Effector memory CD8-positive, alpha-beta T cell (primary cell): ENCODE results near the gene IGHMBP2.
A peak's percentile ranks its signal among the peaks of the same experiment; 100 is the strongest.
"Not testable (repeated sequence)": the region's sequence is repeated elsewhere in the genome, so short reads cannot be mapped to it uniquely, and the experiment has no call there.

Source experiments
- ATAC-seq: fragments of 150-1000 bp; cut with Tn5 transposase; replicated peaks from 2 replicates; pipeline ENCODE4 v1.10.0; 2021; ENCODE audit warnings: mild to moderate bottlenecking, moderate library complexity
- DNase-seq, 3 experiments: peaks; one replicate each; pipeline ENCODE4 v3.0.0; 2021
- H3K27ac Mint-ChIP-seq, 2 donors: one replicate each; pipeline ENCODE4 v1.8.0; 2022; ENCODE audit warnings: mild to moderate bottlenecking in 2 of 2, mixed read lengths in 2 of 2, moderate library complexity in 2 of 2
- H3K27me3 Mint-ChIP-seq, 2 donors: one replicate each; pipeline ENCODE4 v1.8.0; 2022; ENCODE audit warnings: mixed read lengths in 2 of 2
- H3K36me3 Mint-ChIP-seq: one replicate; pipeline ENCODE4 v1.8.0; 2022; ENCODE audit warnings: mild to moderate bottlenecking, moderate library complexity, mixed read lengths; ENCODE audit not compliant: insufficient read depth
- H3K4me1 Mint-ChIP-seq, 2 donors: one replicate each; pipeline ENCODE4 v1.8.0; 2022; ENCODE audit warnings: low read depth in 2 of 2, mixed read lengths in 2 of 2
- H3K4me3 Mint-ChIP-seq, 2 donors: one replicate each; pipeline ENCODE4 v1.8.0; 2022; ENCODE audit warnings: mild to moderate bottlenecking in 2 of 2, mixed read lengths in 2 of 2, moderate library complexity in 2 of 2
- H3K9me3 Mint-ChIP-seq, 2 donors: one replicate each; pipeline ENCODE4 v1.8.0; 2022; ENCODE audit warnings: mixed read lengths in 2 of 2
- total RNA-seq, 9 experiments: gene quantifications; one replicate each; lab custom pipeline; 2026; lab: John Stamatoyannopoulos, UW

Gene IGHMBP2
- 25.9 to 70.0 (median 35.3) reads per million in 9 experiments for total RNA-seq

DNA sequence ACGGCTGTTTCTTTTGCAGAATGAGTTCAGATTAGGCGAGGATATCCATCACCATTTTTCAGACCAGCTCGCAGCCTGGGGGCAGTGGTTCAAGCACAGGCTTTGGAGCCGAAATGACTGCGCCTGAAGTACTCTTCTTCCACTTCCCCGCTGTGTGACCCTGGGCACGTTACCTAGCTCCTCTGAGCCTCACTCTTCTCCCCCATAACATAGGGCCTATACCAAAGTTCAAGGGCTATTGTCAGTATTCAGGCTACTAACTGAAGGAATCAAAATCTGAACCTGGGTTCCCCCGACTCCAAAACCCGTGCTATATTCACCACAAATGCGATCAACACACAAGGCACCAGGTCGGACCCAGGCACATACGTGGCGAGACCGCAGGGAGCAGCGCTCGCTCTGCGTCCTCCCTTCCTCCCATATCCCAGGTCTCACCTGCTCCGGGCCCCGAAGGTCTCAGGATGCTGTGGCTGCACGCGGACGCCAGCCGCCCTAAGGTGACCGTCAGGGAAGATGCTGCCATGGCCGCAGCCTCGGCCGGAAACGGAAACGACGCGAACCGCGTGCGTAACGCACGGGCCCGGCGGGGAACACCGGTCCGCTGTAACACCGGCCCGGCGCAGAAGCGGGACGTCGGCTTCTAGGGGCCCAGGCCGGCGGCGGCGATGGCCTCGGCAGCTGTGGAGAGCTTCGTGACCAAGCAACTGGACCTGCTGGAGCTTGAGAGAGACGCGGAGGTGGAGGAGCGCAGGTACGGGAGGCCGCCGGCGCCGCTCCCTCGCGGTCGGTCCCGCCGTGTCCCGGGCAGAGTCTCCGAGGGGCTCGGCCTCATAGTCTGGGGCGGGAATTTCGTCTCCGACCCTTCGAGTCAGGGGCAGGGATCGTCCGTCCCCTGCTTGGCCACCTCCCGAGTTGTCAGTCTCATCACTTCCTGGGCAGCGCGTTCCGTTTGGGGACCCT is at the start of gene IGHMBP2, which contains the start of gene MRPL21:
Gene IGHMBP2, plus strand, starts transcription at position 604 of the 960 bp plus-strand sequence. Its CDS starts 62 bp downstream, at position 666.
Gene MRPL21, minus strand, starts transcription at position 545 of the 960 bp plus-strand sequence. Its CDS starts 22 bp downstream, at position 523.
- peak within 1 kb of the TSS; percentile 89 to 98 for H3K27ac Mint-ChIP-seq
- H3K4me3 Mint-ChIP-seq: peak within 1 kb of the TSS; percentile 94 to 99
- peaks cover 39% of the 10 kb centered on the region for H3K36me3 Mint-ChIP-seq
- DNase-seq (peak; percentile 81 to 86 (median 85)), ATAC-seq (peak; percentile 96)
- peaks cover 33 to 44% of the 10 kb centered on the region in 2 donors for H3K4me1 Mint-ChIP-seq
- no peaks in the 10 kb centered on the region for H3K9me3 Mint-ChIP-seq
- no peaks in the 10 kb centered on the region for H3K27me3 Mint-ChIP-seq

- Mint-ChIP-seq H3K27me3 (peaks cover 31 to 44% of the 10 kb centered on the region in 2 donors), H3K4me3 (peak overlapping the region; percentile 46 to 71), H3K9me3 (no peaks in the 10 kb centered on the region), H3K4me1 (peaks cover 3 to 6% of the 10 kb centered on the region in 2 donors), H3K36me3 (peaks cover 2% of the 10 kb centered on the region), H3K27ac (no peak overlapping the region)
- no peak for ATAC-seq
- DNase-seq: no peak
These were observed 49.3 kb upstream of the IGHMBP2 start for GRCh38 chr11:68854273-68854958.

DNA sequence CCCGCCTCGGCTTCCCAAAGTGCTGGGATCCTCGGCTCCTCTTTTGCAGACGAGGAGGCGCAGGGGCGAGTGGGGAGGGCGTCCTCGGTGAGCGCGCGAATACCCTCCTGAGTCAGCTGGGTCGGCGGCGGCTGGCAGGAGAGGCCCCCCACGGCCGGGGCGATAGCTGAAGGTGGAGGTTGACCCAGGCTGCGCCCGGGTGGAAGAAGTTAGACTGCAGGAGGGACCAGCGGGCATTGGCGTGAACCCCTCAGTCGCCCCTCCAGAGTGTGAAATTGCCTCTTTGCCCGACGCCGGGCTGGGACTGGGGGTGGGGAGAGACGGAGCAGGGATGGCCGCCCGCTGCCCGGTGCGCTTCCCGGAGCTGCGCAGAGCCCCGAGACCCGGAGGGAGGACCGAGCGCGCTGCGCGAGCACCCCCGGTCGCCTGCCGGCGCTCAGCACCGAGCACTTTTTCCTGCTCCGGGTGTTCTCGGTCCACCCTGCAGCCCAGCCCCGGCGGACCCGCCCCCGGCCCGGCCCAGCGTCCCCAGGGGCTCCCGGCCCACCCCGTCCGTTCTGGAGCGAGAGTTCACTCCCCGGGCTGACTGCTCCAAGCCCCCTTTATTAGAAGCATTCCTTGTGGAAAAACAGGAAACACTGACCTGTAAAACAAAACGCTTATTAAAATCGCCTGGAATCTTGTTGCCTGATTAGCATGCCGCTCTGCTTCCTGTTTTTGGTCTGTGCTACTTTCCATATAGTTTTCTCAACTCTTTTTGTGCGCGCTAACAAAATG is 48.3 kb upstream of the IGHMBP2 start:
- peaks cover 31 to 44% of the 10 kb centered on the region in 2 donors for H3K27me3 Mint-ChIP-seq

GRCh38 chr11:68856425-68857030 is 47.2 kb upstream of the IGHMBP2 start:
- peaks cover 31 to 44% of the 10 kb centered on the region in 2 donors for H3K27me3 Mint-ChIP-seq
- not testable (repeated sequence) for H3K4me3 Mint-ChIP-seq, ATAC-seq, DNase-seq, H3K4me1 Mint-ChIP-seq, H3K27ac Mint-ChIP-seq, H3K36me3 Mint-ChIP-seq, H3K9me3 Mint-ChIP-seq

More for the DNA sequence above, 48.3 kb upstream of the IGHMBP2 start:
- H3K36me3 Mint-ChIP-seq: peaks cover 2% of the 10 kb centered on the region
- H3K9me3 Mint-ChIP-seq: no peaks in the 10 kb centered on the region
- ATAC-seq (peak; percentile 54), DNase-seq (no peak)
- H3K4me3 Mint-ChIP-seq: peak overlapping the region; percentile 62 to 71
- peaks cover 3 to 6% of the 10 kb centered on the region in 2 donors for H3K4me1 Mint-ChIP-seq
- H3K27ac Mint-ChIP-seq: no peak overlapping the region

DNA sequence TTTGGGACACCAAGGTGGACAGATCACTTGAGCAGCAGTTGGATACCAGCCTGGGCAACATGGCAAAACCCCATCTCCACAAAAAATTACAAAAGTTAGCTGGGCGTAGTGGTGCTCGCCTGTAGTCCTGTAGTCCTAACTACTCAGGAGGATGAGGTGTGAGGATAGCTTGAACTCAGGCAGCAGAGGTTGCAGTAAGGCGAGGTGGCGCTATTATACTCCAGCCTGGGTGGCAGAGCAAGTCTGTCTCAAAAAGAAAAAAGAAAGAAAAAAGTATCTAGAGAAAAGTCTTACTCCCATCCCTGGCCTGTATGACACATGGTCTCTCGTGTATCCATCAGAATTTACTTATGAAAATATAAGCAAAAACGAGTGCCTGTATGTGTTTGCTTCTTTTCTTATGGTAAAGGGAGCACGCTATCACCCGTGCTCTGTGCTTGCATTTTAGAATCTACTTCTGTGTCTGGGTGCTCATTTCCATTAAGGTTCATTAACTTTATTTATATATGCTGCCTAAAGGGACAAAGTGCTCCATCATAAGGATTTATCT is 46.6 kb upstream of the IGHMBP2 start:
- H3K27me3 Mint-ChIP-seq: peaks cover 31 to 43% of the 10 kb centered on the region in 2 donors
- H3K27ac Mint-ChIP-seq: no peak overlapping the region
- ATAC-seq: no peak

DNA sequence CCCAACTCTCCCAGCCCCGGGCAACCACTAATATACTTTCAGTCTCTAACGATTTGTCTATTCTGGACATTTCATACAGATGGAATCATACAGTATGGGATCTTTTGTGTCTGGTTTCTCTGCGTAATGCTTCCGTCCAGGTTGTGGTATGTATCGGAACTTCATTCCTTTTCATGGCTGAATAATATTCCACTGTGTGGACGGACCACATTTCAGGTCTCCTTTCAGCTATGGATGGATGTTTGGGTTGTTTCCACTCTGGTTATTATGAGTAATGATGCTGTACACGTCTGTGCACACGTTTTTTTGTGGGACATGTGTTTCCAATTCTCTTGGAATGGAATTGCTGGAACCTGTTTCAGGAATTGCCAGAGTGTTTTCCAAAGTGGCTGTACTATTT is 44.6 kb upstream of the IGHMBP2 start:
- H3K4me1 Mint-ChIP-seq: peaks cover 0 to 4% of the 10 kb centered on the region in 2 donors
- ATAC-seq: no peak
- H3K4me3 Mint-ChIP-seq: no peak overlapping the region
- peaks cover 14 to 23% of the 10 kb centered on the region in 2 donors for H3K27me3 Mint-ChIP-seq
- DNase-seq: no peak
- H3K36me3 Mint-ChIP-seq: peaks cover 2% of the 10 kb centered on the region
- no peaks in the 10 kb centered on the region for H3K9me3 Mint-ChIP-seq
- no peak overlapping the region for H3K27ac Mint-ChIP-seq

More for the DNA sequence above, 46.6 kb upstream of the IGHMBP2 start:
- H3K9me3 Mint-ChIP-seq: no peaks in the 10 kb centered on the region
- peaks cover 2% of the 10 kb centered on the region for H3K36me3 Mint-ChIP-seq
- peaks cover 3 to 6% of the 10 kb centered on the region in 2 donors for H3K4me1 Mint-ChIP-seq
- H3K4me3 Mint-ChIP-seq: no peak overlapping the region
- no peak for DNase-seq

- no peak overlapping the region for H3K27ac Mint-ChIP-seq
- DNase-seq: no peak
- peaks cover 4 to 5% of the 10 kb centered on the region in 2 donors for H3K27me3 Mint-ChIP-seq
- H3K36me3 Mint-ChIP-seq: no peaks in the 10 kb centered on the region
- H3K4me3 Mint-ChIP-seq: no peak overlapping the region
- no peaks in the 10 kb centered on the region for H3K4me1 Mint-ChIP-seq
- H3K9me3 Mint-ChIP-seq: no peaks in the 10 kb centered on the region
- no peak for ATAC-seq
These were observed 41.3 kb upstream of the IGHMBP2 start for GRCh38 chr11:68862421-68862820.

- H3K4me3 Mint-ChIP-seq: no peak overlapping the region
- H3K36me3 Mint-ChIP-seq: no peaks in the 10 kb centered on the region
- no peak for DNase-seq
- H3K4me1 Mint-ChIP-seq: no peaks in the 10 kb centered on the region
- peaks cover 9% of the 10 kb centered on the region in 2 donors for H3K27me3 Mint-ChIP-seq
- ATAC-seq: no peak
- H3K27ac Mint-ChIP-seq: no peak overlapping the region
- no peaks in the 10 kb centered on the region for H3K9me3 Mint-ChIP-seq
These were observed 40.0 kb upstream of the IGHMBP2 start for GRCh38 chr11:68863553-68864265.

GRCh38 chr11:68865241-68865640 is 38.5 kb upstream of the IGHMBP2 start:
- H3K27ac Mint-ChIP-seq: no peak overlapping the region
- DNase-seq (no peak), ATAC-seq (no peak)
- H3K36me3 Mint-ChIP-seq: no peaks in the 10 kb centered on the region
- H3K27me3 Mint-ChIP-seq: peaks cover 23 to 25% of the 10 kb centered on the region in 2 donors
- H3K4me1 Mint-ChIP-seq: peaks cover 8 to 11% of the 10 kb centered on the region in 2 donors
- no peaks in the 10 kb centered on the region for H3K9me3 Mint-ChIP-seq
- no peak overlapping the region for H3K4me3 Mint-ChIP-seq

DNA sequence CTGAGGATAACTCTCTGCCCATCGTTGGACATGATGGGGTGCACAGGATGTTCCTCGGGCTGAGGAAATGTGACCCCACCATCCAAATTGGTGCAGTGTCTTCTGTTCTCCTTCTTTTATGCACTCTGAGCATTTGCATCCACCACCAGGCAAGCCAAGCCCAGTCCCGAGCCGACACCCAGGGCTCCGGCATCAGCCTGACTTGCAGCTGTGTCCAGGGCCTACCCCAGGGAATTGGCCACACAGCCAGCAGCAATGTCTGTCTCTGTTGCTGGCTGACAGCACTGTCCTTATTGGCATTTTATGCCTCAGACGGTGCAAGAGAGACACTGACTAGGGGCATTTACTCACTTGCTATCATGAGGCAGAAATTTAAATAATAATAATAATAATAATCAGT is 36.6 kb upstream of the IGHMBP2 start:
- DNase-seq (no peak), ATAC-seq (no peak)
- no peaks in the 10 kb centered on the region for H3K36me3 Mint-ChIP-seq
- H3K4me1 Mint-ChIP-seq: peaks cover 8 to 14% of the 10 kb centered on the region in 2 donors
- peaks cover 29 to 30% of the 10 kb centered on the region in 2 donors for H3K27me3 Mint-ChIP-seq
- no peaks in the 10 kb centered on the region for H3K9me3 Mint-ChIP-seq
- no peak overlapping the region for H3K4me3 Mint-ChIP-seq
- H3K27ac Mint-ChIP-seq: no peak overlapping the region

- no peaks in the 10 kb centered on the region for H3K9me3 Mint-ChIP-seq
- peaks cover 29 to 30% of the 10 kb centered on the region in 2 donors for H3K27me3 Mint-ChIP-seq
- H3K4me3 Mint-ChIP-seq: no peak overlapping the region
- H3K4me1 Mint-ChIP-seq: peaks cover 8 to 14% of the 10 kb centered on the region in 2 donors
- H3K36me3 Mint-ChIP-seq: no peaks in the 10 kb centered on the region
- ATAC-seq (no peak), DNase-seq (no peak)
- H3K27ac Mint-ChIP-seq: peak overlapping the region in 1 of 2 donors; percentile 6
These were observed 35.4 kb upstream of the IGHMBP2 start for GRCh38 chr11:68868221-68868835.
